ENCODE data around the gene DNM3. TPM values are rescaled to one million over a fixed set of nuclear protein-coding genes. Genes with fewer than 3 reads are reported as not detected.

DNM3 gene
- total and polyA plus RNA-seq, 2 donors (not counting 3 experiments of a cell fraction or from before 2014, with no cell fraction given): 1.4 to 2.5 TPM

GRCh38 chr1:172239901-172240300 lies 398.6 kb downstream of the DNM3 start:
- intact Hi-C loops (cut with micrococcal nuclease) (no loop called here), dilution Hi-C loops (cut with MboI; ENCODE audit: extremely low pct_ligation_motif_present, low sequenced_read_pairs) (no loop called here)
- no peak overlapping the region for H3K27ac ChIP-seq (ENCODE audit: insufficient read depth, low read depth, low read length)
- DNase-seq (ENCODE audit: low read depth, low spot score) (no peak), FAIRE-seq (no peak)
- no peaks in the 10 kb centered on the region for H3K9me3 ChIP-seq (replicated peaks; ENCODE audit: control insufficient read depth, insufficient read depth, low read length)
- no peak overlapping the region for H3K9ac ChIP-seq (replicated peaks; ENCODE audit: extremely low read depth, insufficient read depth, low read length)
- no peak overlapping the region for H3K4me3 ChIP-seq (replicated peaks in 1 of 3; ENCODE audit: insufficient read depth in 1 of 3, low read depth in 1 of 3, low read length in 3 of 3)
- CTCF ChIA-PET: interaction anchor here (1.2 to 1.3 kb wide), 2 partner anchors 10 to 160 kb away, joined by 3 read pairs; no protein-coding TSS in a partner anchor
- H3K36me3 ChIP-seq (ENCODE audit: control insufficient read depth in 2 of 2, extremely low read depth in 1 of 2, insufficient read depth in 2 of 2, low read length in 2 of 2): no peaks in the 10 kb centered on the region
- POLR2A ChIA-PET: no interaction called here
- H3K9me1 ChIP-seq (replicated peaks; ENCODE audit: control insufficient read depth, extremely low read depth, insufficient read depth, low read length): no peaks in the 10 kb centered on the region
- H3K4me1 ChIP-seq (ENCODE audit: control insufficient read depth, extremely low read depth, insufficient read depth, low read length): no peaks in the 10 kb centered on the region
- no peaks in the 10 kb centered on the region for H3K79me2 ChIP-seq (ENCODE audit: control insufficient read depth, insufficient read depth, low read length)
- H4K20me1 ChIP-seq (replicated peaks; ENCODE audit: control insufficient read depth, extremely low read depth, insufficient read depth, low read length): no peaks in the 10 kb centered on the region
- no peak overlapping the region for H2AFZ ChIP-seq (ENCODE audit: low read depth, low read length)
- BruUV-seq (replicated peaks): no TSS peak
- no peak overlapping the region for H3K4me2 ChIP-seq (ENCODE audit: insufficient read depth, low read length)
- no peaks in the 10 kb centered on the region for H3K27me3 ChIP-seq (ENCODE audit: control insufficient read depth in 2 of 2, insufficient read depth in 2 of 2, low read length in 2 of 2)
- no peak for TF ChIP-seq JUN (IDR thresholded peaks at IDR 0.05; ENCODE audit: borderline replicate concordance, insufficient read depth, insufficient read length, low read depth)
- TF ChIP-seq FOS (IDR thresholded peaks at IDR 0.05; ENCODE audit: borderline replicate concordance, insufficient read depth, low read length): no peak
- TF ChIP-seq MAX (IDR thresholded peaks at IDR 0.05; ENCODE audit: insufficient read depth, insufficient read length): no peak
- TF ChIP-seq EZH2 (IDR thresholded peaks at IDR 0.05; ENCODE audit: borderline replicate concordance, low read depth, low read length, severe bottlenecking): no peak
- TF ChIP-seq CTCF (IDR thresholded peaks at IDR 0.05; ENCODE audit: extremely low read depth in 1 of 2, insufficient read depth in 1 of 2, low read depth in 1 of 2, low read length in 2 of 2): no peak
- TF ChIP-seq GATA2 (IDR thresholded peaks at IDR 0.05; ENCODE audit: insufficient read depth, insufficient read length, low read depth, low read length): no peak
- no peak for TF ChIP-seq POLR2A (IDR thresholded peaks at IDR 0.05; ENCODE audit: low read depth, low read length)
- no peak for TF ChIP-seq MYC (IDR thresholded peaks at IDR 0.05; ENCODE audit: low read depth, low read length)
- TF ChIP-seq POLR2AphosphoS5 (IDR thresholded peaks at IDR 0.05; ENCODE audit: insufficient read depth, low read depth, low read length): no peak
